Stomach (tissue), 4 donors: ENCODE measurements around the gene SAP30.

Experiments used
- CTCF ChIP-seq, 7 experiments: fragments of 450-650 bp in 4 of 7; fragments of 200-600 bp in 3 of 7; sonication (generic) in 3 of 7; IDR thresholded peaks; one replicate each; pipeline ENCODE4 v1.5.1; 2016 to 2019; ENCODE audit warnings: antibody characterized with exemption in 7 of 7, control low read depth in 2 of 7, mild to moderate bottlenecking in 1 of 7
- POLR2A ChIP-seq, 4 donors: fragments of 450-650 bp; IDR thresholded peaks; one replicate each; pipeline ENCODE4 v1.6.1; 2016; ENCODE audit warnings: antibody characterized with exemption in 4 of 4, control low read depth in 2 of 4, mild to moderate bottlenecking in 1 of 4, moderate library complexity in 1 of 4
- POLR2AphosphoS5 ChIP-seq, 3 donors: sonication (generic); formaldehyde crosslinking; IDR thresholded peaks; one replicate each; pipeline ENCODE4 v1.6.1; 2016; ENCODE audit warnings: antibody characterized with exemption in 3 of 3

- TF ChIP-seq CTCF (IDR thresholded peaks at IDR 0.05) = no peak
- TF ChIP-seq POLR2AphosphoS5 (IDR thresholded peaks at IDR 0.05) = no peak
- TF ChIP-seq POLR2A (IDR thresholded peaks at IDR 0.05) = no peak
Measured at GRCh38 chr4:173332963-173333657, 37.6 kb upstream of the SAP30 start.
